B cell (primary cell): Measurements from ENCODE around the gene PTPRQ.

Experiments used
- CTCF ChIP-seq: fragments of 200-600 bp; IDR thresholded peaks from one replicate; pipeline ENCODE4 v1.8.0; 2022; ENCODE audit warnings: antibody characterized with exemption, mild to moderate bottlenecking
- EZH2 ChIP-seq: IDR thresholded peaks from 2 replicates; pipeline ENCODE4 v1.6.1; 2012; ENCODE audit warnings: borderline replicate concordance, low read depth, mild to moderate bottlenecking, moderate library complexity, low read length; ENCODE audit not compliant: insufficient read depth, poor library complexity, severe bottlenecking

GRCh38 chr12:80581783-80582182, 137.7 kb downstream of the PTPRQ start:
- no peak for TF ChIP-seq CTCF
- no peak for TF ChIP-seq EZH2
